NAMALWA (cell line): ENCODE measurements around the gene ATP8A1.

Source experiments
- DNase-seq: peaks from one replicate; pipeline ENCODE4 v3.0.0-alpha.2; 2015; ENCODE audit warnings: low spot score

Gene ATP8A1

GRCh38 chr4:42626629-42627146, 30.2 kb downstream of the ATP8A1 start:
- DNase-seq: no peak

GRCh38 chr4:42625329-42625728, 31.6 kb downstream of the ATP8A1 start:
- DNase-seq: no peak

- DNase-seq: no peak
These were observed 32.4 kb downstream of the ATP8A1 start for GRCh38 chr4:42624551-42624950.

GRCh38 chr4:42618023-42618422, 38.9 kb downstream of the ATP8A1 start:
- DNase-seq: no peak

GRCh38 chr4:42617030-42617429, 39.9 kb downstream of the ATP8A1 start:
- no peak for DNase-seq

GRCh38 chr4:42616572-42616971, 40.3 kb downstream of the ATP8A1 start:
- no peak for DNase-seq

- no peak for DNase-seq
These were observed 41.7 kb downstream of the ATP8A1 start for GRCh38 chr4:42615131-42615763.

- DNase-seq: no peak
These were observed 44.0 kb downstream of the ATP8A1 start for GRCh38 chr4:42612898-42613297.

GRCh38 chr4:42610941-42611340, 46.0 kb downstream of the ATP8A1 start:
- no peak for DNase-seq

GRCh38 chr4:42609051-42609450, 47.9 kb downstream of the ATP8A1 start:
- no peak for DNase-seq

- no peak for DNase-seq
These were observed 48.4 kb downstream of the ATP8A1 start for GRCh38 chr4:42608551-42608950.

- DNase-seq: no peak
These were observed 49.7 kb downstream of the ATP8A1 start for GRCh38 chr4:42607011-42607726.

- no peak for DNase-seq
These were observed 51.6 kb downstream of the ATP8A1 start for GRCh38 chr4:42605264-42605663.

GRCh38 chr4:42603862-42604261, 53.0 kb downstream of the ATP8A1 start:
- no peak for DNase-seq

- DNase-seq: peak; percentile 18
These were observed 56.3 kb downstream of the ATP8A1 start for GRCh38 chr4:42600578-42600977.

- DNase-seq: peak; percentile 27
These were observed 60.0 kb downstream of the ATP8A1 start for GRCh38 chr4:42596918-42597317.

- DNase-seq: no peak
These were observed 62.0 kb downstream of the ATP8A1 start for GRCh38 chr4:42594888-42595287.

GRCh38 chr4:42588909-42589308, 68.0 kb downstream of the ATP8A1 start:
- no peak for DNase-seq

- DNase-seq: no peak
These were observed 70.1 kb downstream of the ATP8A1 start for GRCh38 chr4:42586775-42587174.

GRCh38 chr4:42579903-42580302, 77.0 kb downstream of the ATP8A1 start:
- DNase-seq: no peak

- DNase-seq: no peak
These were observed 78.7 kb downstream of the ATP8A1 start for GRCh38 chr4:42578187-42578586.

- no peak for DNase-seq
These were observed 82.0 kb downstream of the ATP8A1 start for GRCh38 chr4:42574870-42575430.

- DNase-seq: no peak
These were observed 83.7 kb downstream of the ATP8A1 start for GRCh38 chr4:42573249-42573648.
